ENCODE results near the gene CHD2.

The CHD2 gene

GRCh38 chr15:92877000-92877399, 23.1 kb upstream of the CHD2 start:
- peaks cover 5% of the 10 kb centered on the region; the same call in 1 of the 2 replicates for H3K79me2 ChIP-seq (ENCODE audit: control insufficient read depth, low read length)
- no peaks in the 10 kb centered on the region for H3K36me3 ChIP-seq (ENCODE audit: control insufficient read depth, low read length)
- H3F3A ChIP-seq (ENCODE audit: control insufficient read depth, insufficient read depth): peaks cover 9% of the 10 kb centered on the region; the same call in 1 of the 2 replicates
- no peak overlapping the region for H3K4me3 ChIP-seq (ENCODE audit: low read length)
- no peaks in the 10 kb centered on the region for H4K20me1 ChIP-seq (ENCODE audit: control insufficient read depth, insufficient read depth, low read depth, low read length)
- H3K4me1 ChIP-seq (ENCODE audit: control insufficient read depth, low read length): peaks cover 46% of the 10 kb centered on the region
- TF ChIP-seq EZH2phosphoT487 (IDR thresholded peaks at IDR 0.05; ENCODE audit: borderline replicate concordance, low read length) (no peak), CTCF (IDR thresholded peaks at IDR 0.05; ENCODE audit: low read depth, low read length, poor library complexity, severe bottlenecking) (no peak)
- no peaks in the 10 kb centered on the region for H3K9me3 ChIP-seq (ENCODE audit: control insufficient read depth, insufficient read depth, low read length)
- no peaks in the 10 kb centered on the region for H3K9me2 ChIP-seq (replicated peaks; ENCODE audit: control insufficient read depth, low read length)
- no peak overlapping the region for H3K4me2 ChIP-seq (ENCODE audit: low read length)
- H3K27me3 ChIP-seq (ENCODE audit: control insufficient read depth, low read length): no peaks in the 10 kb centered on the region
- H3K27ac ChIP-seq (ENCODE audit: low read depth, low read length): no peak overlapping the region

- Histone ChIP-seq H3K9me2 (replicated peaks; ENCODE audit: control insufficient read depth, low read length) (no peaks in the 10 kb centered on the region), H3K27ac (ENCODE audit: low read depth, low read length) (no peak overlapping the region), H3K4me1 (ENCODE audit: control insufficient read depth, low read length) (peaks cover 47% of the 10 kb centered on the region), H3K4me2 (ENCODE audit: low read length) (no peak overlapping the region), H4K20me1 (ENCODE audit: control insufficient read depth, insufficient read depth, low read depth, low read length) (no peaks in the 10 kb centered on the region), H3K9me3 (ENCODE audit: control insufficient read depth, insufficient read depth, low read length) (no peaks in the 10 kb centered on the region), H3K79me2 (ENCODE audit: control insufficient read depth, low read length) (peaks cover 5% of the 10 kb centered on the region; the same call in 1 of the 2 replicates), H3F3A (ENCODE audit: control insufficient read depth, insufficient read depth) (peaks cover 9% of the 10 kb centered on the region; the same call in 1 of the 2 replicates), H3K36me3 (ENCODE audit: control insufficient read depth, low read length) (no peaks in the 10 kb centered on the region), H3K4me3 (ENCODE audit: low read length) (no peak overlapping the region), H3K27me3 (ENCODE audit: control insufficient read depth, low read length) (no peaks in the 10 kb centered on the region)
- TF ChIP-seq EZH2phosphoT487 (IDR thresholded peaks at IDR 0.05; ENCODE audit: borderline replicate concordance, low read length) (no peak), CTCF (IDR thresholded peaks at IDR 0.05; ENCODE audit: low read depth, low read length, poor library complexity, severe bottlenecking) (no peak)
These were observed 22.7 kb upstream of the CHD2 start for GRCh38 chr15:92877416-92877815.

- no peaks in the 10 kb centered on the region; the same call in 1 of the 2 replicates for H4K20me1 ChIP-seq (ENCODE audit: control insufficient read depth, insufficient read depth, low read depth, low read length)
- no peak overlapping the region for H3K27ac ChIP-seq (ENCODE audit: low read depth, low read length)
These were observed 21.5 kb upstream of the CHD2 start for GRCh38 chr15:92878593-92879053.

More at GRCh38 chr15:92878593-92879053, 21.5 kb upstream of the CHD2 start:
- Histone ChIP-seq H3K9me3 (ENCODE audit: control insufficient read depth, insufficient read depth, low read length) (no peaks in the 10 kb centered on the region), H3K4me1 (ENCODE audit: control insufficient read depth, low read length) (peaks cover 47% of the 10 kb centered on the region), H3K9me2 (replicated peaks; ENCODE audit: control insufficient read depth, low read length) (no peaks in the 10 kb centered on the region), H3K27me3 (ENCODE audit: control insufficient read depth, low read length) (no peaks in the 10 kb centered on the region), H3K4me2 (ENCODE audit: low read length) (peak overlapping the region; percentile 29), H3K36me3 (ENCODE audit: control insufficient read depth, low read length) (peaks cover 7% of the 10 kb centered on the region), H3K79me2 (ENCODE audit: control insufficient read depth, low read length) (peaks cover 16% of the 10 kb centered on the region), H3K4me3 (ENCODE audit: low read length) (no peak overlapping the region), H3F3A (ENCODE audit: control insufficient read depth, insufficient read depth) (peaks cover 9% of the 10 kb centered on the region; the same call in 1 of the 2 replicates)
- TF ChIP-seq EZH2phosphoT487 (IDR thresholded peaks at IDR 0.05; ENCODE audit: borderline replicate concordance, low read length) (no peak), CTCF (IDR thresholded peaks at IDR 0.05; ENCODE audit: low read depth, low read length, poor library complexity, severe bottlenecking) (no peak)
